Psoas muscle (tissue), 8 donors: ENCODE measurements around the gene GPR31. TPM values are rescaled to one million over a fixed set of nuclear protein-coding genes. Genes with fewer than 3 reads are reported as not detected.

ENCODE experiments used
- ATAC-seq, 4 donors: fragments of 200-7000 bp; cut with Tn5 transposase; one replicate each; pipeline ENCODE4 v1.9.1; 2020; ENCODE audit warnings: moderate library complexity in 3 of 4, mild to moderate bottlenecking in 2 of 4
- DNase-seq, 2 donors: peaks; one replicate each; pipeline ENCODE4 v3.0.0-alpha.2; 2020
- H3K27ac ChIP-seq: fragments of 200-600 bp; one replicate; pipeline ENCODE4 v1.8.0; 2022
- H3K27me3 ChIP-seq, 3 donors: fragments of 200-600 bp in 1 of 3; one replicate each; pipeline versions ENCODE4 v1.6.1 to v1.8.0; 2013 to 2022; ENCODE audit warnings: low read length in 2 of 3, mild to moderate bottlenecking in 2 of 3, moderate library complexity in 1 of 3; ENCODE audit not compliant: insufficient read depth in 3 of 3
- H3K36me3 ChIP-seq, 2 donors: fragments of 200-600 bp in 1 of 2; one replicate each; pipeline versions ENCODE4 v1.6.1 to v1.8.0; 2013 to 2022; ENCODE audit warnings: low read depth in 1 of 2, mild to moderate bottlenecking in 1 of 2, moderate library complexity in 1 of 2; ENCODE audit not compliant: insufficient read depth in 1 of 2
- H3K4me1 ChIP-seq: fragments of 200-600 bp; one replicate; pipeline ENCODE4 v1.8.0; 2022
- H3K4me3 ChIP-seq: fragments of 200-600 bp; one replicate; pipeline ENCODE4 v1.8.0; 2022; ENCODE audit warnings: mild to moderate bottlenecking
- H3K9me3 ChIP-seq: fragments of 200-600 bp; one replicate; pipeline ENCODE4 v1.8.0; 2022
- CTCF ChIP-seq: fragments of 200-600 bp; IDR thresholded peaks from one replicate; pipeline ENCODE4 v1.8.0; 2022; ENCODE audit warnings: antibody characterized with exemption
- WGBS, 3 donors: extraction: QIAGEN DNeasy Blood & Tissue Kit; methylation state at CpG; one replicate each; pipeline versions ENCODE4 v1.1.6 to v1.1.7; 2013; 5-methylcytosine and 5-hydroxymethylcytosine counted together
- intact Hi-C, 2 donors: fragments of 100-400 bp; cut with DNase I; formaldehyde crosslinking; loops; one replicate each; pipeline versions ENCODE4 v1.11.0 to v1.14.2; 2022
- polyA plus RNA-seq, 3 donors: library from polyadenylated mRNA; stranded (reverse); fragments of 200-250 nt; gene quantifications; one replicate each; pipeline ENCODE4 v1.2.3, GENCODE V29; 2013
- total RNA-seq, 4 donors: library from RNA; stranded (reverse); fragmentation: NEBNext Ultra II Directional in 2 of 4; extraction: Animal tissue kit (Norgen Biotek cat#: 25700) in 2 of 4; gene quantifications; one replicate each; pipeline versions ENCODE4 v1.2.1 to v1.2.4, GENCODE V29; 2021 to 2023
- donor health status: healthy with polysubstance abuse.
- donor health status: DM: no; HTN: no; CAD: no; lungs with moderate emphysema.
- donor health status: Bipolar disorder and iron deficiency.
- donor health status: healthy.
- donor health status: DM: yes; HTN: yes; CAD: no.
- donor health status: DM: no; HTN: no; CAD: no.
- donor health status: DM: no; HTN: no; CAD: no.
- donor health status: DM: yes; HTN: yes; CAD: no.

GPR31 gene
- total and polyA plus RNA-seq, 7 donors = not detected

GRCh38 chr6:167109651-167110050 is 48.1 kb downstream of the GPR31 start:
- 19 to 28% (median 20%) methylated on average over 6 of the region's 6 CpGs for WGBS, 3 donors
- ATAC-seq = no peak
- H3K36me3 ChIP-seq = no peaks in the 10 kb centered on the region
- intact Hi-C loops = no loop called here
- TF ChIP-seq CTCF = no peak
- no peak for DNase-seq
- H3K27ac ChIP-seq = no peak overlapping the region
- H3K9me3 ChIP-seq = no peaks in the 10 kb centered on the region
- H3K27me3 ChIP-seq = peaks cover 0 to 19% (median 5%) of the 10 kb centered on the region in 3 donors
- H3K4me1 ChIP-seq = no peaks in the 10 kb centered on the region
- no peak overlapping the region for H3K4me3 ChIP-seq

GRCh38 chr6:167108278-167108677 is 49.5 kb downstream of the GPR31 start:
- Histone ChIP-seq H3K4me1 (no peaks in the 10 kb centered on the region), H3K36me3 (no peaks in the 10 kb centered on the region), H3K9me3 (no peaks in the 10 kb centered on the region), H3K27ac (no peak overlapping the region), H3K4me3 (no peak overlapping the region), H3K27me3 (peaks cover 0 to 16% (median 5%) of the 10 kb centered on the region in 3 donors)
- no peak for ATAC-seq
- 89 to 93% (median 91%) methylated on average over 5 of the region's 5 CpGs for WGBS, 3 donors
- TF ChIP-seq CTCF = no peak
- DNase-seq = no peak
- intact Hi-C loops = no loop called here

- 82 to 91% (median 82%) methylated on average over 7 of the region's 7 CpGs for WGBS, 3 donors
- intact Hi-C loops = no loop called here
- no peaks in the 10 kb centered on the region for H3K9me3 ChIP-seq
- peaks cover 0 to 16% (median 5%) of the 10 kb centered on the region in 3 donors for H3K27me3 ChIP-seq
- no peak for TF ChIP-seq CTCF
- no peak overlapping the region for H3K27ac ChIP-seq
- no peaks in the 10 kb centered on the region for H3K4me1 ChIP-seq
- H3K36me3 ChIP-seq = no peaks in the 10 kb centered on the region
- DNase-seq = no peak
- H3K4me3 ChIP-seq = no peak overlapping the region
- no peak for ATAC-seq
These were observed 50.0 kb downstream of the GPR31 start for GRCh38 chr6:167107787-167108186.

- H3K27me3 ChIP-seq = peaks cover 0 to 9% (median 5%) of the 10 kb centered on the region in 3 donors
- intact Hi-C loops = no loop called here
- DNase-seq (no peak), ATAC-seq (no peak)
- no peaks in the 10 kb centered on the region for H3K36me3 ChIP-seq
- H3K27ac ChIP-seq = no peak overlapping the region
- no peaks in the 10 kb centered on the region for H3K9me3 ChIP-seq
- 50 to 70% (median 58%) methylated on average over 1 of the region's 1 CpG for WGBS, 3 donors
- H3K4me3 ChIP-seq = no peak overlapping the region
- TF ChIP-seq CTCF = no peak
- no peaks in the 10 kb centered on the region for H3K4me1 ChIP-seq
These were observed 51.4 kb downstream of the GPR31 start for GRCh38 chr6:167106406-167106805.

Other genes starting within 250 kb of the GPR31 start
- gene RNASET2, start 201.4 kb downstream of the GPR31 start, total RNA-seq = 10 to 100 TPM in 1 of 4 donors, 1 to 10 TPM in 3; 2.8 to 10.1 (median 6.5) TPM
- gene RNASET2, start 201.4 kb downstream of the GPR31 start, polyA plus RNA-seq = 1 to 10 TPM; 3.6 to 3.9 (median 3.7) TPM
- 1 to 10 TPM; 3.0 to 7.9 (median 5.8) TPM for gene CEP43, start 158.6 kb downstream of the GPR31 start, total RNA-seq
- gene CEP43, start 158.6 kb downstream of the GPR31 start, polyA plus RNA-seq = 10 to 100 TPM in 1 of 3 donors, 1 to 10 TPM in 2; 3.7 to 18.8 (median 9.2) TPM
- not detected for gene CCR6, start 34.9 kb downstream of the GPR31 start, total RNA-seq
- gene CCR6, start 34.9 kb downstream of the GPR31 start, polyA plus RNA-seq = under 1 TPM in 2 of 3 donors, not detected in 1; 0.01 to 0.05 TPM
- not detected for gene UNC93A, start 133.3 kb upstream of the GPR31 start, total RNA-seq
- not detected for gene UNC93A, start 133.3 kb upstream of the GPR31 start, polyA plus RNA-seq
- not detected for gene TTLL2, start 167.1 kb upstream of the GPR31 start, total RNA-seq
- not detected for gene TTLL2, start 167.1 kb upstream of the GPR31 start, polyA plus RNA-seq